ENCODE measurements around the gene FZR1.

DNA sequence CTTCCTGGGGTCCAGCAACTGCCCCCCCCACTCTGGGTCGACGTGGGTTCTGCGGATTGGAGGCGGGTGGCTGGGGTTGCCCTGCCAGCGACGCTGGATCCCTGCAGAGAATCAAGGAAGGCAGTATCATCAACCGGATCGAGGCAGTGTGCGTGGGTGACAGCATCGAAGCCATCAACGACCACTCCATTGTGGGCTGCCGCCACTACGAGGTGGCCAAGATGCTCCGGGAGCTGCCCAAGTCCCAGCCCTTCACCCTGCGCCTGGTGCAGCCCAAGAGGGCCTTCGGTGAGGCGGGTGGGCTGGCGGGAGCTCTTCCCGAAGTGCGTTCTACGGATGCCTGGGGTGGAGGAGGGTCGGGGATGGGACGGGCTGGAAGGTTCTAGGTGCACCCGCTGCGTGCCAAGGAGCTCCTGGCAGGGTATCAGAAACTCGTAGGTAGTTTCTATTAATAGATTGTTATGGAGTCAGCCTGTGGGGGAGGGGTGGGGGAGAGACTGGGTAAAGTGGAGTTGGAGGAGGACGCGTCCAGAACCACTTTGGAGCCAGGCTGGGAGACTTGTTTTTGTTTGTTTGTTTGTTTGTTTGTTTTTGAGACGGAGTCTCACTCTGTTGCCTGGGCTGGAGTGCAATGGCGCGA, 80.7 kb downstream of the FZR1 start:
- TF ChIP-seq, protein P1, sequence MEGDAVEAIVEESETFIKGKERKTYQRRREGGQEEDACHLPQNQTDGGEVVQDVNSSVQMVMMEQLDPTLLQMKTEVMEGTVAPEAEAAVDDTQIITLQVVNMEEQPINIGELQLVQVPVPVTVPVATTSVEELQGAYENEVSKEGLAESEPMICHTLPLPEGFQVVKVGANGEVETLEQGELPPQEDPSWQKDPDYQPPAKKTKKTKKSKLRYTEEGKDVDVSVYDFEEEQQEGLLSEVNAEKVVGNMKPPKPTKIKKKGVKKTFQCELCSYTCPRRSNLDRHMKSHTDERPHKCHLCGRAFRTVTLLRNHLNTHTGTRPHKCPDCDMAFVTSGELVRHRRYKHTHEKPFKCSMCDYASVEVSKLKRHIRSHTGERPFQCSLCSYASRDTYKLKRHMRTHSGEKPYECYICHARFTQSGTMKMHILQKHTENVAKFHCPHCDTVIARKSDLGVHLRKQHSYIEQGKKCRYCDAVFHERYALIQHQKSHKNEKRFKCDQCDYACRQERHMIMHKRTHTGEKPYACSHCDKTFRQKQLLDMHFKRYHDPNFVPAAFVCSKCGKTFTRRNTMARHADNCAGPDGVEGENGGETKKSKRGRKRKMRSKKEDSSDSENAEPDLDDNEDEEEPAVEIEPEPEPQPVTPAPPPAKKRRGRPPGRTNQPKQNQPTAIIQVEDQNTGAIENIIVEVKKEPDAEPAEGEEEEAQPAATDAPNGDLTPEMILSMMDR (IDR thresholded peaks at IDR 0.05): no peak
- TF ChIP-seq POLR2AphosphoS5 (IDR thresholded peaks at IDR 0.05): no peak
- no peak for TF ChIP-seq POLR2A (IDR thresholded peaks at IDR 0.05)
